T-helper 2 cell treated with Interferon-gamma antibody and Interleukin-4, amounts not matched to agents 100 ng/mL and 5 ng/mL, for 36 hours (primary cell): ENCODE data around the gene CEP89. TPM values are rescaled to one million over a fixed set of nuclear protein-coding genes. Genes with fewer than 3 reads are reported as not detected.
"Not testable (repeated sequence)": the region's sequence is repeated elsewhere in the genome, so short reads cannot be mapped to it uniquely, and the experiment has no call there.

Source experiments
- intact Hi-C: fragments of 100-400 bp; cut with micrococcal nuclease; formaldehyde crosslinking; loops from one replicate; pipeline ENCODE4 v1.15.1; 2023
- total RNA-seq: library from RNA; stranded (reverse); gene quantifications from 2 replicates; pipeline ENCODE4 v1.2.3, GENCODE V29; 2022

CEP89 gene
- total RNA-seq, result 17.7 and 18.9 TPM in 2 replicates

- intact Hi-C loops, result loop anchor here (1.0 to 10.0 kb wide), 7 partner anchors 109 to 627 kb away; partner anchors contain the start of genes CEBPG, GPATCH1, PDCD5 and ZNF507
Measured at GRCh38 chr19:32971715-32972540, at the start of gene CEP89, which contains the start of gene FAAP24. CEP89 (minus strand) TSS chr19:32971958; CDS start chr19:32971874, 84 bp downstream. FAAP24 (plus strand) TSS chr19:32972242; CDS start chr19:32973197, 955 bp downstream.

GRCh38 chr19:33010891-33011290 is 39.1 kb upstream of the CEP89 start:
- intact Hi-C loops, result not testable (repeated sequence)

GRCh38 chr19:33008738-33009137 is 37.0 kb upstream of the CEP89 start:
- intact Hi-C loops, result no loop called here

GRCh38 chr19:33005440-33005839 is 33.7 kb upstream of the CEP89 start:
- intact Hi-C loops, result no loop called here

- intact Hi-C loops, result not testable (repeated sequence)
Measured at GRCh38 chr19:33003424-33004024, 31.8 kb upstream of the CEP89 start.

GRCh38 chr19:33002126-33002865 is 30.5 kb upstream of the CEP89 start:
- intact Hi-C loops, result not testable (repeated sequence)

- intact Hi-C loops, result no loop called here
Measured at GRCh38 chr19:33000910-33001309, 29.2 kb upstream of the CEP89 start.

- intact Hi-C loops, result no loop called here
Measured at GRCh38 chr19:33000510-33000909, 28.8 kb upstream of the CEP89 start.

GRCh38 chr19:32998722-32999121 is 27.0 kb upstream of the CEP89 start:
- intact Hi-C loops, result no loop called here

GRCh38 chr19:32997716-32998355 is 26.1 kb upstream of the CEP89 start:
- intact Hi-C loops, result no loop called here

- intact Hi-C loops, result not testable (repeated sequence)
Measured at GRCh38 chr19:32997061-32997464, 25.3 kb upstream of the CEP89 start.

GRCh38 chr19:32995966-32996365 is 24.2 kb upstream of the CEP89 start:
- intact Hi-C loops, result not testable (repeated sequence)

GRCh38 chr19:32988724-32989123 is 17.0 kb upstream of the CEP89 start:
- intact Hi-C loops, result no loop called here

- intact Hi-C loops, result not testable (repeated sequence)
Measured at GRCh38 chr19:32988254-32988653, 16.5 kb upstream of the CEP89 start.

GRCh38 chr19:32982488-32982887 is 10.7 kb upstream of the CEP89 start:
- intact Hi-C loops, result not testable (repeated sequence)

- intact Hi-C loops, result loop anchor here (10.0 kb wide), 1 partner anchor 635 kb away; the partner anchor contains the start of gene ZNF507
Measured at GRCh38 chr19:32979807-32980206, 8.0 kb upstream of the CEP89 start.

- intact Hi-C loops, result loop anchor here (10.0 kb wide), 1 partner anchor 633 kb away; the partner anchor contains the start of gene ZNF507
Measured at GRCh38 chr19:32977813-32978212, 6.1 kb upstream of the CEP89 start.

GRCh38 chr19:32977280-32977679 is 5.5 kb upstream of the CEP89 start:
- intact Hi-C loops, result loop anchor here (10.0 kb wide), 1 partner anchor 632 kb away; the partner anchor contains the start of gene ZNF507

GRCh38 chr19:32976223-32976805 is 4.6 kb upstream of the CEP89 start:
- intact Hi-C loops, result loop anchor here (1.0 to 10.0 kb wide), 3 partner anchors 143 to 632 kb away; partner anchors contain the start of gene ZNF507

- intact Hi-C loops, result loop anchor here (1.0 to 10.0 kb wide), 3 partner anchors 281 to 626 kb away; partner anchors contain the start of genes CEBPG and ZNF507
Measured at GRCh38 chr19:32971012-32971595, 654 bp downstream of the CEP89 start.
